ENCODE results near the gene SFT2D3. TPM values are rescaled to one million over a fixed set of nuclear protein-coding genes. Genes with fewer than 3 reads are reported as not detected.
A peak's percentile ranks its signal among the peaks of the same experiment; 100 is the strongest.

The SFT2D3 gene
- total and polyA plus RNA-seq, 9 of the 15 experiments (the other 6 are each of a cell fraction or from before 2014, with no cell fraction given), result 7.5 to 9.9 (median 8.9) TPM; not detected in 2

- TF ChIP-seq HINFP (tag; conservative IDR thresholded peaks at IDR 0.05; ENCODE audit: low read depth), result no peak
- no peak for TF ChIP-seq ZSCAN32 (CRISPR knock-in tag; IDR thresholded peaks at IDR 0.05)
- peak in 1 of 2 experiments; percentile 24; a peak in 1 of 4 replicates for TF ChIP-seq FOXA3 (CRISPR knock-in tag; conservative IDR thresholded peaks at IDR 0.05 in 1 of 2, IDR thresholded peaks at IDR 0.05 in 1 of 2)
- TF ChIP-seq U2AF2 (optimal IDR thresholded peaks at IDR 0.05; ENCODE audit: low read depth, low read length), result no peak
- no peak for TF ChIP-seq CREBBP (IDR thresholded peaks at IDR 0.05; ENCODE audit: low read depth, low read length)
- peak; percentile 42 for TF ChIP-seq ZFP36 (IDR thresholded peaks at IDR 0.05; ENCODE audit: low read depth, low read length, partially characterized antibody)
- no peak for TF ChIP-seq ZFP1 (CRISPR knock-in tag; IDR thresholded peaks at IDR 0.05)
- TF ChIP-seq TRIM28 (IDR thresholded peaks at IDR 0.05), result no peak
- TF ChIP-seq CTBP1 (IDR thresholded peaks at IDR 0.05; ENCODE audit: borderline replicate concordance), result peak; percentile 60; the same call in 1 of the 2 replicates
- no peak for TF ChIP-seq DPF2 (IDR thresholded peaks at IDR 0.05)
- TF ChIP-seq RBM17 (IDR thresholded peaks at IDR 0.05; ENCODE audit: borderline replicate concordance, low read depth, low read length), result no peak
- no peak; the same call in 1 of the 2 replicates for TF ChIP-seq MEF2A (IDR thresholded peaks at IDR 0.05; ENCODE audit: control insufficient read depth, low read depth, low read length)
- no peak for TF ChIP-seq NEUROD1 (IDR thresholded peaks at IDR 0.05; ENCODE audit: borderline replicate concordance, low read depth, low read length, partially characterized antibody)
- TF ChIP-seq RBM15 (IDR thresholded peaks at IDR 0.05; ENCODE audit: insufficient read depth, low read length), result no peak
- no peak for TF ChIP-seq POLR3G (IDR thresholded peaks at IDR 0.05; ENCODE audit: extremely low read depth, insufficient read length, insufficient replicate concordance)
- TF ChIP-seq CEBPB (tag; IDR thresholded peaks at IDR 0.05), result no peak
- no peak for TF ChIP-seq TFAM (CRISPR knock-in tag; conservative IDR thresholded peaks at IDR 0.05)
- no peak for TF ChIP-seq PHTF2 (CRISPR knock-in tag; IDR thresholded peaks at IDR 0.05)
- no peak for TF ChIP-seq IFI16 (CRISPR knock-in tag; IDR thresholded peaks at IDR 0.05)
- no peak for TF ChIP-seq FUS (optimal IDR thresholded peaks at IDR 0.05; ENCODE audit: low read depth, low read length)
- TF ChIP-seq POLR2B (IDR thresholded peaks at IDR 0.05; ENCODE audit: low read depth, partially characterized antibody), result peak; percentile 24
- no peak for TF ChIP-seq THRAP3 (IDR thresholded peaks at IDR 0.05; ENCODE audit: borderline replicate concordance)
- no peak for TF ChIP-seq ZZZ3 (IDR thresholded peaks at IDR 0.05)
- TF ChIP-seq SNIP1 (IDR thresholded peaks at IDR 0.05; ENCODE audit: low read depth), result no peak
- TF ChIP-seq TAL1 (IDR thresholded peaks at IDR 0.05), result no peak
- TF ChIP-seq, protein P1, sequence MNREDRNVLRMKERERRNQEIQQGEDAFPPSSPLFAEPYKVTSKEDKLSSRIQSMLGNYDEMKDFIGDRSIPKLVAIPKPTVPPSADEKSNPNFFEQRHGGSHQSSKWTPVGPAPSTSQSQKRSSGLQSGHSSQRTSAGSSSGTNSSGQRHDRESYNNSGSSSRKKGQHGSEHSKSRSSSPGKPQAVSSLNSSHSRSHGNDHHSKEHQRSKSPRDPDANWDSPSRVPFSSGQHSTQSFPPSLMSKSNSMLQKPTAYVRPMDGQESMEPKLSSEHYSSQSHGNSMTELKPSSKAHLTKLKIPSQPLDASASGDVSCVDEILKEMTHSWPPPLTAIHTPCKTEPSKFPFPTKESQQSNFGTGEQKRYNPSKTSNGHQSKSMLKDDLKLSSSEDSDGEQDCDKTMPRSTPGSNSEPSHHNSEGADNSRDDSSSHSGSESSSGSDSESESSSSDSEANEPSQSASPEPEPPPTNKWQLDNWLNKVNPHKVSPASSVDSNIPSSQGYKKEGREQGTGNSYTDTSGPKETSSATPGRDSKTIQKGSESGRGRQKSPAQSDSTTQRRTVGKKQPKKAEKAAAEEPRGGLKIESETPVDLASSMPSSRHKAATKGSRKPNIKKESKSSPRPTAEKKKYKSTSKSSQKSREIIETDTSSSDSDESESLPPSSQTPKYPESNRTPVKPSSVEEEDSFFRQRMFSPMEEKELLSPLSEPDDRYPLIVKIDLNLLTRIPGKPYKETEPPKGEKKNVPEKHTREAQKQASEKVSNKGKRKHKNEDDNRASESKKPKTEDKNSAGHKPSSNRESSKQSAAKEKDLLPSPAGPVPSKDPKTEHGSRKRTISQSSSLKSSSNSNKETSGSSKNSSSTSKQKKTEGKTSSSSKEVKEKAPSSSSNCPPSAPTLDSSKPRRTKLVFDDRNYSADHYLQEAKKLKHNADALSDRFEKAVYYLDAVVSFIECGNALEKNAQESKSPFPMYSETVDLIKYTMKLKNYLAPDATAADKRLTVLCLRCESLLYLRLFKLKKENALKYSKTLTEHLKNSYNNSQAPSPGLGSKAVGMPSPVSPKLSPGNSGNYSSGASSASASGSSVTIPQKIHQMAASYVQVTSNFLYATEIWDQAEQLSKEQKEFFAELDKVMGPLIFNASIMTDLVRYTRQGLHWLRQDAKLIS (CRISPR knock-in tag; IDR thresholded peaks at IDR 0.05), result no peak
Observed at GRCh38 chr2:127701651-127702394, 526 bp downstream of the SFT2D3 start (continued).

Data from K562 (cell line).